Measurements from ENCODE around the gene CLN6. TPM values are rescaled to one million over a fixed set of nuclear protein-coding genes. Genes with fewer than 3 reads are reported as not detected.
"Not testable (repeated sequence)": the region's sequence is repeated elsewhere in the genome, so short reads cannot be mapped to it uniquely, and the experiment has no call there.

The CLN6 gene
- total RNA-seq, 1 donor from 2014 or later, result 9.9 TPM

DNA sequence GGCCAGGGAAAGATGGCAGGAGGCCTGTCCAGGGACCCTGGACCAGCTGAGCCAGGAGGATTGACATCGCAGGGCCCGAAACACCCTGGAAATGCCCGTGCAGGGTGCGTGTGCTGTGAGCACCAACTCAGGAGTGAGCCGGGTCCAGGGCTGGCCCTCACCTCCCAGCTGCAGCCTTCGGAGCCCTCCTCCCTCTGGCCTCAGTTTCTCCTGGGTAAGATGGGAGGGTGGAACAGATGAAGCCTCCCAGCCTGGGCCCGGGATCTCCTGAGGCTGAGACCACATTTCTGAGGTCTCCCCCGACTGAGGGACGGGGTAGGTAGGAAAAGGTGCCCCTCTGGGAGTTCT, 19.1 kb downstream of the CLN6 start:
- no peak for DNase-seq
- intact Hi-C loops (cut with micrococcal nuclease), result no loop called here
- ATAC-seq, result no peak

DNA sequence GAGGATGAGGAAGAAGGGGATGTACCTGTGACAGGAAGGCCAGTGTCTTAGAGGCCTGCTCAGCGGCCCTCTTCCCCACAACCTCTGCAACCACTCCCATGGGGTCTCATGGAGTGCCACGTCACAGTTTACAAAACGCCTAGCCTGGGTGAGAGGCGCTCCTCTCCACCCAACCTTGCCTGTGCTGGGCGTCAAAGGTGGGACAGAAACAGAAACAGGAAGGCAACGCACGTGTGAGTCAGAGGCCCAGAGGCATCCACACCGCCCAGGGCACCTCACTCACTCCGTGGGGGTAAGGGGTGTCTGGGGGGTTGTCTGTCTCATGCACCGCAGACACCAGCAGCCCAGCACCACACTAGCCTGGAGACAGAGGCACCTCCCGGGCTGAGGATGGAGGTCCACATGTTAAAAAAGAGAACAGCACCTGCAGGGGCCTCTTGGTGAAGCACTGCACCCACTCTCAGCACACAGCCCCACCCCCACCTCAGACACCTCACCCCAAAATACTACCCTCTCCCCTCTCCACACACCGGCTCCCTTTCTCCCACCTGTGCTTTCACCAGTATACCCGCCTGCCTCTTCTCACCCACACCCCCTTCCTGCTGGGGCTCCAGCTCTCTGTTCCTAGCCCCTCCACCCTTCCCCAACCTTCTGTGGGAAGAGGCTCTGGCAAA, 19.7 kb downstream of the CLN6 start:
- intact Hi-C loops (cut with micrococcal nuclease), result no loop called here
- ATAC-seq (no peak), DNase-seq (no peak)

DNA sequence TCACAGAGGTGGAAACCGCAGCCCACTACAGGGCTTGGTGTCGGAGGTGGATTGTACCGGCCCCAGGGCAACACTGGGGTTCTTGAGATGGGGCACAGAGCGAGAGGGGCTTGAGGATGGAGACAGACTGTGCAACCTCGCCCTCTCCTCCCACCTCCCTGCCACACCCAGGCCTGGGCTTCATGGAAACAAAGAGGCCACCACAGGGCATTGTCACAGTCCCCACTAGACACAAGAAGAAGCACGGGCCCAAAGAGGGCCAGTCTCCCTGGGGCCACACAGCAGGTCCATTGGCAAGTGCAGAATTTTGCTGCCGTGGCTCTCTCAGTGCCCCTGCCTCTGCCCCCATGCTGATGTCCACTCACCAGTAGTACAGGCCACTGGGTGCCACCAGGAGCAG, 20.3 kb downstream of the CLN6 start:
- ATAC-seq, result no peak
- DNase-seq, result no peak
- intact Hi-C loops (cut with micrococcal nuclease), result no loop called here

DNA sequence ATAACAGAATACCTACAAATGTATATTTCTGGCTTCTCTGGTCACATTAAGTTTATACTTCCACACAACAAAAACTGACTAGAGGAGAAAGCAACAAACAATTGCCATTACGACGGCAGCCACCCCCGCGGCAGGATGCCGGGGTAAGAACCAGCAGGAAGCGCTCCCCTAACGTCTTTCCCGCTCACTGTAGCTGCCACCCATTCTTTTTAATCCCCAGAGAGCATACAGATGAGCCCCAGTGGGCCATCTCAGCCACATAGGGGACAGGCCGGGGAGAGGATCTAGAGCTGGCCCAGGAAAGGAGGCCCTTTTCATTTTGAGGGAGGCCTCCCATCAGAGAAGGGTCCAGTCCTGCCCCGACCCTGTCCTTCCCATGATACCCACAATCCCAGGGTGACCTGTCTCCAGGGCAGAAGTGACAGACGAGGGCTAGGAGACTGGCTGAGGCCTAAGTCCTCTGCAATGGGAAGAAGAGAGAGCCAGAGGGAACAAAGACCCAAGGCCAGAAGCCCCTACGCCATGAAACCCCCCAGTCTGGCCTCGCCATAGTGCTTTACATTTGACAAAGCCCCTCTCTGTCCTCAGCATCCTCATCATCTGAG, 20.8 kb downstream of the CLN6 start:
- ATAC-seq (no peak), DNase-seq (no peak)
- intact Hi-C loops (cut with micrococcal nuclease), result no loop called here

DNA sequence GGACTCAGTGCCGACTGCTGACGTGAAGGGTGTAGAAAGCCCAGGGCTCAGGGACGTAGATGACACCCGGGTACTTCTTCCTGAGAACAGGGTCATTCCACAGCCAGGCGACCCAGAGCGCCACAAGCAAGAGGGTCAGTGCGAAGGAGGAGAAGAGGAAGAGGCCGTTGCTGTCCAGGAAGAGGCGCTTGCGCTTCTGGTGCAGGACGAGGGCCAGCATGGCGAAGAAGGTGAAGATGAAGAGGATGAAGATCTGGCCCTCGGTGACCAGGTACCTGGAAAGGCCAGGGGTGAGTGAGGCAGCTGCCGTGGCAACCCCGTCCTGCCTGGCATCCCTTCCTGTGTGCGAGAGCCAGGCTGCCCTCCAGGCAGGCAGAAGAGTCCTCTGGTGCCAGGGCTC, 21.4 kb downstream of the CLN6 start:
- intact Hi-C loops (cut with micrococcal nuclease), result no loop called here
- DNase-seq (no peak), ATAC-seq (no peak)

DNA sequence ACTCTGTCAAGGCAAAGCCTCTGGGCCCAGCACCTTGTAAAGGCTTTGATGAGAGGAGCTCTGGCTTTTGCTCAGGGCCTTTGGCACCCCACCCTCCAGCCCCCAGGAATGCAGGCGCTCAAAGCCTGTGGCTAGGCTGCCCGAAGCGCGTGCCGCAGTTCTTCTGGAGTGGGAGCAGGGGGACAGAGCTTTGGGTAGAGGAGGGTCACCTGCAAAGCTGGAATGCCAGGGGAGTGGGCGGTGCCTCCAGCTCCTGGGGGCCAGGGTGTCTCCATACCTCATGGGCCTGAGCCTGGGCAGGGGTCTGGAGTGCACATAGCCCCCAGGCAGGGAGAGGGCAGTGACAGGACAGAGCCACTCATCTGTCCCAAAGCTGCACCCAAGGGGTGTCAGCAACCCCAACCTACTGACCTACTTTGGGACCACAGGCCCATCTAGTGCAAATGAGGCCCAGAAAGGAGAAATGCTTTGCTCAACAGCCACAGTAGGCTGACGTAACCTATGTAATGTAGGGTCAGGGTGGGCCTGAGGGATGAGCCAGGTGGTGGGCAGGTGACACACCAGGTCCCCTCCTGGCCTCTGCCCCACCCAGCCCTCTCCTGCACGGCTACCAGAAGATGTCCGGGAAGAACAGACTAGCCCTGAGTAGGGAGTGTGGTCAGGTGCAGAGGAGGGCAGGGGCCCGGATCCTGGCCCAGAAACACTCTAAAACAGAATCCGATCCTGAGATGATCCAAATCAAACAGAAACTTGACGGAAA, 22.2 kb downstream of the CLN6 start:
- intact Hi-C loops (cut with micrococcal nuclease), result no loop called here
- DNase-seq (no peak), ATAC-seq (no peak)

DNA sequence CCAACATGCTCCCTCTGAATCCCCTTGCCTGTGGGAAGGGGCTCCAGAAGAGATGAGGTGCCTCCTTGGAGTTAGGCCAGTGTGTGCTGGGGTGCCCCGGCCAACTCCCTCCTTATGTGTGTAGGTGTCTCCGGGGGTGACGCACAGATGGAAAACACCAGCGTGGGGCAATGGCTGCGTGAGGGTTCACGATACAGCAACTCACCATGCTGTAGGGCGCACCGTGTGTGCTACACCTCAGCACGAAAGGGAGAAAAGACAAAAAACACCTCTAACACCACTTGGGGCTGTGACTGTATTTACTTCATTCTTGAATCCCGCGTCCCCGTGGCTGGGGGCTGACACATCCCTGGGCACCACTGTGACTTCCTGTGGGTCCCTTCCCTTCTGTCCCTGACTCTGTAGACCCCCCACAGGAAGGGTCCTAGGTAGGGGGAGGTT, 22.8 kb downstream of the CLN6 start:
- ATAC-seq, result no peak
- intact Hi-C loops (cut with micrococcal nuclease), result no loop called here
- DNase-seq, result no peak

DNA sequence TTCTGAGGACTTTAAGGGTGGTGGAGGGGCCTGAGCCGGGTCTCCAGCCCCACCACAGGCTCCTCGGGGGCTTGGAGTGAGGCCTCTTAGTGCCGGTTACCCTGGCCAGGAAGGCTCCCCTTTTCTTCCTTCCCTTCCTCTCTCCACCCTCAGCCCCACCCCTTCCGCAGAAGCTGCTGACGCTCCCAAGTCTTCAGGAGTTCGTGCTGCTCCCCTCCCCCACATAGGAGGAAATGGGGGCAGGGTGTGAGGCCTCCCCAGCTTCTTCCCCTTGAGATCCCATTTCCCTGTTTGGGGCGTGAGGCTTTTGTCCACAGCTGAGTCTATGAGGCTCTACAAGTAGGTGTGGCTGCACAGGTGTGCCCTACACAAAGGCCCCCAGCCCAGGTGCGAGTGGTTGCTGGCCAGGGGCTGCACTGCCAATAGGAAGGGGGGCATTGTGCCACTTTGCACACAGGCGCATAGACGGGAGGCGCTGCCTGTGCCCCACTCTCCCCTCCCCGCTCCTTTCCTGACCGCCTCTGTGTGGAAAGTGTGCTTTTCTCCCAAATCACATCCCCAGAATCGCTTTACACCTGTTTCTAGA, 23.5 kb downstream of the CLN6 start:
- DNase-seq (peak; percentile 69), ATAC-seq (peak; percentile 67)
- intact Hi-C loops (cut with micrococcal nuclease), result no loop called here

DNA sequence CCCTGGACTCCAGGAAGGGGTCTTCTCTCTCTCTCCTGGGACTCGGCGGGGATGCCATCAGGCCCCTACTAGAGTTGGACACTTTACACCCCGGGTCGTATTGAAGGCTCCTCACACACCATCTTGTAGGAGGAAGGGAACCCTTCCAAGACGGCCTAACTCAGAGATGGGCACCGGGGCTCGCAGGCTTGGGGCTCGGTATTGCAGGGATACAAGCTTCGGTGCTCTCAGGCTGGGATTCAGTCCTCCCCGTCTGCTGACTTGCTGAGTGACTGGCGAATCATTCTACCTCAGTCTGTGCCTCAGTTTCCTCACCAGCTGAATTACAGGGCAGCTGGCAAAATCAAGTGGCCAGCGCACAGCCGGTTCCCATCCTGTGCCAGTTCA, 24.0 kb downstream of the CLN6 start:
- intact Hi-C loops (cut with micrococcal nuclease), result no loop called here
- no peak for DNase-seq

DNA sequence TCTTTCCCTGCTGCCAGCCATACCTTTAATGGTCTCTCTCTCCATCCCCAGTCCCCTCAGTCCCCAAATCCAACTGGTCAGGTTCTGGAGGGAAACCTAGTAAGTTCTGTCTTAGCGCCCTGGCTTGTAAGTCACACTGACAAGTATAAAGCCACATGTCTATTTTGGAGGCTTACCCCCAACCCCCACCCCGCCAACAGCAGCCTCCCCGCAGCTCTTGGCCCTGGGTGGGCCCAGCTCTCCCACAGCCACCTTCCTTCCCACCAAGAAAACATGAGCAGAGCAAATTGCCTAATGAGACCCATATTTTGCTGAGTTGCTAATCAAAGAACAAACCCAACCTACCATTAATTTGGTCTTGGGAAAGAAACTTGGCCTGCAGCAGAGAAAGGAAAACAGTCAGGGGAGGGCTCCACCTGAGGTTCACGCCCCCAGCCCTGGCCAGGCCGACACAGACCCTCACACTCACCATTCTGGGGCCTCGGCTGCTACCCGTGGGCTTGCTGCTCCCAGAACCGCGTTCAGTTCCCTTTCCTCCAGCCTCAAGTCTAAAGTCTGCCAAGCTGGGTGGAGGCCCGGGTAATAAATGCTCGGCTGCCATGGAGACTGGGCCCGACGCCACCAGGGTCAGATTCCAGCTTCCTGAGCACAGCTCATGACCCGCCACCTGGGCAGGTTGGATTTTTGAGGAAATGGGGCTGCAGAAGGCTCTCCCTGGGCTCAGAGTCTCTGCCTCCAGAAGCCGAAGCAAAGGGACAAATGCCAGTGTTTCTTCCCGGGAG, 24.6 kb downstream of the CLN6 start, which contains the start of gene CALML4:
TSS of gene CALML4 (minus strand) at position 557 of the 782 bp plus-strand sequence. CDS start at position 472, 85 bp downstream.
- ATAC-seq, result peak; percentile 68
- DNase-seq, result peak; percentile 72
- intact Hi-C loops (cut with micrococcal nuclease), result no loop called here

More for the DNA sequence above, 24.0 kb downstream of the CLN6 start:
- ATAC-seq, result no peak

DNA sequence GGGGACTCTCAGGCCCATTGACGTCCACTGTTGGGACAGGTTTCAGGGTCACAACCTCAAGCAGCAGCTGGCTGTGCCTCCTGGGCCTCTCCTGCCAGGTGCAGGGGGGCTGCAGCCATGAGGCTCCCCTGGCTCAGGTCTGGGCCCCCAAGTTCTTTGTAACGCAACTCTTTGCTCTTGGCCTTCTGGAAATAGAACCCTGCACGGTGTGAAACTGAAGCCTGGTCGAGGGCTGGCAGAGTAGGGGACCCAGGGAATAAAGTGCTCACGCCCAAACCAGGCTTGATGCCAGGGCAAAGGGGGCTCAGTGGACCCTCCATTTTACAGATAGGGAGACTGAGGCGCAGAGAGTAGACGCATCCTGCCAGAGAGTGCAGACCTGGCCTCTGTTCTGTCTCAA, 25.2 kb downstream of the CLN6 start:
- no peak for ATAC-seq
- no peak for DNase-seq
- intact Hi-C loops (cut with micrococcal nuclease), result no loop called here

DNA sequence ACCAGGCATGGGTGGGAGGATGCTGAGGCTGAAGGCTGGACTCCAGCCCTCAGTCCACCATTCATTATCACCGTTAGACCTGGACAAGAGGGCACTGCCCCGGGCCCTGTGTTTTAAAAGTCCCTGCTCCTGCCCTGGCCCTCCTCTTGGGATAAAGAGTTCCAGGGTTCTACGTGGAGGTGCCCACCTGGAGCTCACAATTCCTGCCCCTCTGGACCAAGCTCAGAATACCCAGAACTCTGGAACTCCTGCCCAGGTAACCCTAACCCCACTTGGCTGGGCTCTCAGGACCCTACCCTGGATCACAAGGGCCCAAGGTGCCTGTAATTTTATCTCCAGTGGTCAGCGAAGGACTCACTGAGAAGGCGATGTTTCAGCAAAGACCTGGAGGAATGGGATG, 25.6 kb downstream of the CLN6 start:
- ATAC-seq (no peak), DNase-seq (no peak)
- intact Hi-C loops (cut with micrococcal nuclease), result no loop called here

DNA sequence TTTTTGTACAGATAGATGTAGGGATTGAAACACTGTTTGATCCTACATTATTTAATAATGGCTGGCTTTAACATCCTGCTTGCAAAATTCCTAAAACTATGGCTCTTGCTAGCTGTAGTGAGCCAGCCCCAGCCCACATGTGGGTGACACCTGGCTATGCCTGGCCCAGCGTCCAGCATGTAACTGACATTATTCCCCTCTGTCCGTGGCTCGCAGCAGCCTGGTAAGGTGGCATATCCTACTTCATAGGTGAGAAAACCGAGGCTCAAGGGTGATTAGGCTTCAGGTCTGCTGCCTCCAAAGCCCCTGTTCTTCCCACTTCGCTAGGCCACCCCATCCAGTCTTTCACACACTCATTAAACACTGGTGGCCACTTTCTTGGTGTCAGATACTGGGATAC, 26.0 kb downstream of the CLN6 start:
- ATAC-seq (no peak), DNase-seq (no peak)
- intact Hi-C loops (cut with micrococcal nuclease), result no loop called here

DNA sequence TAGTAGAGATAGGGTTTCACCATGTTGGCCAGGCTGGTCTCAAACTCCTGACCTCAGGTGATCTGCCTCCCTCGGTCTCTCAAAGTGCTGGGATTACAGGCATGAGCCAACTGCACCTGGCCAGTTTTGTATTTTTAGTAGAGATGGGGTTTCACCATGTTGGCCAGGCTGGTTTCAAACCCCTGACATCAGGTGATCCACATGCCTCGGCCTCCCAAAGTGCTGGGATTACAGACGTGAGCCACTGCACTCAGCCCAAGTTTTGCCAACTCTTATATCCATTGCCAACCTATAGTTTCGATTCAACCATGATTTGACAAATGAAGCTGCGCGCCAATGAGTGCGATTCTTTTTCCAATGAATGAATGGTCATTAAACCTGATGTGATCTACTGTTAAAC, 26.5 kb downstream of the CLN6 start:
- not testable (repeated sequence) for ATAC-seq, DNase-seq

DNA sequence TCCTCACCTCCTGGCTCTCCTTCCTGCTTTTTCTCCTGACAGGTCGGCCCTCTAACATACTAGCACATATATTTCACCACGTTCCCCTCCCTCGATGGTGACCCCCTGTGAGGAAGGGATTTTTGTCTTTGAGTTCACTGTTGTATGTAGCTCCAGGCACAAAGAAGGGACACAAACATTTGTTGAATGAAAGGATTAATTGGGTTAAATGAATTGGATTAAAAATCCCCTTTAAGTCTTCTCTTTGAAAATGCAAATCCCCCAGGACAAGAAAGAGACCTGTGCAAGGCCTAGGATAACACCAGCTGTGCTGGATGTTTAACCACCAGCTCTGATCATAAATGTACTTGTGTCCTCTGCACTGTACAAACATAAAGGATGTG, 27.7 kb downstream of the CLN6 start:
- DNase-seq, result no peak
- ATAC-seq, result no peak
- intact Hi-C loops (cut with micrococcal nuclease), result no loop called here

More for the DNA sequence above, 26.5 kb downstream of the CLN6 start:
- intact Hi-C loops (cut with micrococcal nuclease), result not testable (repeated sequence)

DNA sequence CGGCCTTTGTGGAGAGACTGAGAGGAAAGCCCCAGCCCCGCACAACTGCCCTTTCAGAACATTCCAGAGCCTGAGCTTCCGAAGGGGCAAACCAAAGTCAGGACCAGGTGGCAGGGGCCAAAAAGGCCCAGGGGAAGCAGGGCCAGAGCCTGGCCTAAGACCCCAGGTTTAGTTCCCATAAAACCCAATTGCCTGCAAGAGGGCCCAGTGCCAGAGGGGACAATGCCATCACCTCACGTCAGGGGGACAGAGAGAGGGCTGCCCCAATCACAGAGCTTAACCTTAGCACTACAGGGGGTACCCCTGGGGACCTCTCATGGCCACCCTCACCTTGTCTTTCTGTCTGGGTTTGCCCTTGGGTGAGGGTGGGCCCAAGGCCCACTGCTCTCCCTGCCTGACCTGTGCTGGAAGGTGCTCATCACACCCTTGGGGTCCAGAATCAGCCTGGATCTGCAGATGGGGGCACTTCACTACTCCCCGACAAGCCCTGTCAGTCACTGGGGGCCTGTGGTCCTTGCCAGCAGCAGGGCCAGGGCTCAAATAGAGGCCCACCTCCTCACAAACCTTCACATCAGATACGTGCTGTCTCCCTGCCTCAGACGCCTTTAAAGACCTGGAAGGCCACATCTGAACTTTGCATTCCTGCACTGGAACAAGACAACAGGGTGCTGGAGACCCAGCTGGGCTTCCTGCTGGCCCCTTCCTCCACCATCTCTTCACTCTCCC, 28.2 kb downstream of the CLN6 start:
- no peak for ATAC-seq
- intact Hi-C loops (cut with micrococcal nuclease), result no loop called here
- no peak for DNase-seq

DNA sequence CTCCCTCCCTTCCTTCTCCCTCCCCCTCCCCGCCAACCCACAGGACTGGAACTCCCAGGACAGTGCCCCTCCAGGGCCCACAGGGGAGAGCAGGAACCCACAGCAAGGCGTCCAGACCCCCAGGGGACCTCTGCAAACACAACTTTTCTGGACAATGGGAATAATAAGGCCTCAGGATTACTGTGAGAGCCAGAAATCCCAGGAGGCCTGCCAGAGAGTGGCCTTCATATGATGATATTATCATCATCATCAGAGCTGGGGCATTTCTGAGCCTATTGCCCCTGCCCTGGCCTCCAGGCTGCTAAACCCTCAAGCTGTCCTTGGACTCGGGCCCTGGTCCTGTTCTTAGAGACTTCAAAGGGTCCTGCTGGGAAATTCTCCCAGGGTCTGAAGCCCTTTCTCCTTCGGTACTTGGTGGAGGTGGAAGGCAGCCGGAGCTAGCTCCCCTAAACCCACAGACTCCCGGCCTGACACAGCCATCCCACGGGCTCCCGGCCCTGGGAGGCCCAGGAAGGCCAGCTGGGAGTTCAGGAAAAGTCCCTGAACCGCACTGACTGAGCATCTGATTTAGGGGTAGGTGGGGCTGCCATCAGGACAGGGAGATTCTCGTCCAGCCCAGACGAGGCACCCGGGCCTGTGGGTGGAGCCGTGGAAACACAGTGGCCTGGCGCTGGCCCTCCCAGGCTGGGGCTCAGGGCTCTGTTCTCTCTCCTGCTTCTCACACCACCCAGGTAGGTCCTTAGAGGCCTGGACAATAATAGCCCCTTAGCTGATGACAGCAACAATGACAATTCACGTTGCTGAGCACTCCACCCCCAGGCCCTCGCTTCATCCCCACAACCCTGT, 29.3 kb downstream of the CLN6 start:
- intact Hi-C loops (cut with micrococcal nuclease), result no loop called here
- no peak for ATAC-seq
- no peak for DNase-seq

DNA sequence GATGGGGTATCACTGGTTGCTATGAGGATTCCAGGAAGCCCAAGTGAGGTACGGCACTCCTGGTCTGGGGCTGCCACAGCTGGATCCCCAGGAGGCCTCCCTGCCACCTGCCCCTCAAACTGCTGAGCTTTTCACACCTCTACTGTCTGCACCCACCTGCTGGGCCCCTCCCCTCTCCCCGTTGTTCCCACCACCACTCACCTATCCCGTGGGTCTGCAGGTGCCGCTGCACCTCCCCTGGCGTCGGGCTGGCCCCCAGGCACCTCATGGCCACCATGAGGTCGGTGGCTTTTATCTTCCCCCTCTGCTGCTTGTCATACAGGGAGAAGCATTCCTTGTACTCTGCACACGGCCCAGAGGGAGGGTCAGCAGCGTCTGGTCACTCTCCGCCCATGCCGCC, 30.2 kb downstream of the CLN6 start:
- DNase-seq (no peak), ATAC-seq (no peak)
- intact Hi-C loops (cut with micrococcal nuclease), result no loop called here

Data from left ventricle myocardium superior (tissue), 1 donor.